Measurements from ENCODE around the gene C10orf90.

Gene C10orf90

GRCh38 chr10:126647116-126647515 is 23.4 kb downstream of the C10orf90 start:
- Histone ChIP-seq H3K36me3 (no peaks in the 10 kb centered on the region), H3K4me2 (no peak overlapping the region), H4K20me1 (no peaks in the 10 kb centered on the region), H3K27me3 (no peaks in the 10 kb centered on the region), H3K27ac (no peak overlapping the region), H3K9ac (no peak overlapping the region), H3K9me3 (replicated peaks in 1 of 11) (no peaks in the 10 kb centered on the region; a peak in 1 of 22 replicates), H3K4me3 (no peak overlapping the region), H3K4me1 (no peaks in the 10 kb centered on the region)
- TF ChIP-seq Cebpa-rat (IDR thresholded peaks at IDR 0.05), result no peak

DNA sequence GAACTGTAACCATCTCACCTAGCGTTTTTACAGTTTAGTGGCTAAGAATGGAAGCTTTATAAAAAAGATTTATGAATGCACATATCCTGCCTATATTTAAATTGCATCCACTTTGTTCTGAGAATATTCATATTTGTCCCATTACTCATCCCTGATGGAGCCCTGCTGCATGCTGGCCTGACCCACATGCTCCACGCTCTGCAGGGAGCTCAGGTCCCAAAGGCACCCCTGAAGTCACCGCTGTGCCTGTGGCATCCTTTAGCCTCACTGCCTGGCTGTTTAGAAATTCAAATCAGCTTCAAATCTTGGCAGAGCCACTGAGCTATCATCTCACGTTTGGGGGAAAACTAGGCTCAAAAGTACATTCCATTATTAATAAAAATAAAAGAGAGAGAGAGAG is 24.4 kb downstream of the C10orf90 start:
- no peaks in the 10 kb centered on the region for H4K20me1 ChIP-seq
- H3K4me2 ChIP-seq, result no peak overlapping the region
- H3K27me3 ChIP-seq, result no peaks in the 10 kb centered on the region
- no peaks in the 10 kb centered on the region for H3K4me1 ChIP-seq
- H3K4me3 ChIP-seq, result no peak overlapping the region
- no peaks in the 10 kb centered on the region for H3K36me3 ChIP-seq
- TF ChIP-seq Cebpa-rat (IDR thresholded peaks at IDR 0.05), result no peak
- H3K9ac ChIP-seq, result no peak overlapping the region
- H3K9me3 ChIP-seq (replicated peaks in 1 of 11), result no peaks in the 10 kb centered on the region; a peak in 1 of 22 replicates
- H3K27ac ChIP-seq, result no peak overlapping the region

GRCh38 chr10:126640401-126640800 is 30.1 kb downstream of the C10orf90 start:
- no peaks in the 10 kb centered on the region; a peak in 1 of 22 replicates for H3K9me3 ChIP-seq (replicated peaks in 1 of 11)
- H3K36me3 ChIP-seq, result no peaks in the 10 kb centered on the region
- no peaks in the 10 kb centered on the region for H4K20me1 ChIP-seq
- H3K27me3 ChIP-seq, result no peaks in the 10 kb centered on the region
- no peak overlapping the region for H3K27ac ChIP-seq
- peaks cover 0 to 8% (median 4%) of the 10 kb centered on the region in 10 experiments; a peak in 6 of 20 replicates for H3K4me1 ChIP-seq
- H3K4me3 ChIP-seq, result no peak overlapping the region
- H3K9ac ChIP-seq, result no peak overlapping the region
- peak in 3 of 11 experiments; percentile 7 to 47 (median 41); a peak in 3 of 22 replicates for TF ChIP-seq Cebpa-rat (IDR thresholded peaks at IDR 0.05)
- peak overlapping the region in 7 of 11 experiments; percentile 2 to 29 (median 23); a peak in 8 of 22 replicates for H3K4me2 ChIP-seq

- Histone ChIP-seq H3K4me3 (no peak overlapping the region), H3K9me3 (replicated peaks in 1 of 11) (no peaks in the 10 kb centered on the region; a peak in 1 of 22 replicates), H3K4me2 (no peak overlapping the region), H3K27me3 (no peaks in the 10 kb centered on the region), H3K36me3 (no peaks in the 10 kb centered on the region), H3K27ac (no peak overlapping the region), H3K9ac (no peak overlapping the region), H3K4me1 (peaks cover 0 to 8% (median 4%) of the 10 kb centered on the region in 10 experiments; a peak in 6 of 20 replicates), H4K20me1 (no peaks in the 10 kb centered on the region)
- no peak for TF ChIP-seq Cebpa-rat (IDR thresholded peaks at IDR 0.05)
Measured at GRCh38 chr10:126639084-126639483, 31.4 kb downstream of the C10orf90 start.

GRCh38 chr10:126638542-126638941 is 32.0 kb downstream of the C10orf90 start:
- Histone ChIP-seq H3K36me3 (no peaks in the 10 kb centered on the region), H3K9me3 (replicated peaks in 1 of 11) (no peaks in the 10 kb centered on the region; a peak in 1 of 22 replicates)
- no peak for TF ChIP-seq Cebpa-rat (IDR thresholded peaks at IDR 0.05)

DNA sequence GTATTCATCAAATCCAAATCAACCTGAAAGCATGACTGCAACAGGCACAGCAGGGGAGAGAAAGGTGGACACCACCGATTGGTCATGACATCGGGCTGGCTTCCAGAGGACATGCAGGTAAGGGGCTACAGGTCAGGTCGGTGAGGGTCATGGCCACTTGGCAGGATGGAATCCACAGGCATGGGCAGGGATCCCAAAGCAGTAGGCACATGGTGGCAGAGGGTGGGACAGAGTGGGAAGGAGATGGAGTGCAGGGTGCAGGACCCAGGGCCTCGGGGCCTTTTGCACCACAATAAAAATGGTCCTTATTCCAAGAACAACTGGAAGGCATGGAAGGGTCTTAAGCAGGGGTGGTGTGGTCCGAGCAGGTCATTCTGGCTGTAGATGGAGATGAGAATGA is 33.0 kb downstream of the C10orf90 start:
- H3K4me2 ChIP-seq, result no peak overlapping the region
- no peak overlapping the region for H3K27ac ChIP-seq
- peaks cover 0 to 8% (median 4%) of the 10 kb centered on the region in 10 experiments; a peak in 6 of 20 replicates for H3K4me1 ChIP-seq
- no peak overlapping the region for H3K9ac ChIP-seq
- no peak for TF ChIP-seq Cebpa-rat (IDR thresholded peaks at IDR 0.05)
- H3K4me3 ChIP-seq, result no peak overlapping the region
- no peaks in the 10 kb centered on the region for H3K9me3 ChIP-seq (replicated peaks in 1 of 11)
- H3K36me3 ChIP-seq, result no peaks in the 10 kb centered on the region
- H3K27me3 ChIP-seq, result no peaks in the 10 kb centered on the region
- no peaks in the 10 kb centered on the region for H4K20me1 ChIP-seq

More at GRCh38 chr10:126638542-126638941, 32.0 kb downstream of the C10orf90 start:
- no peaks in the 10 kb centered on the region for H4K20me1 ChIP-seq
- H3K27me3 ChIP-seq, result no peaks in the 10 kb centered on the region
- no peak overlapping the region for H3K27ac ChIP-seq
- H3K4me2 ChIP-seq, result no peak overlapping the region
- H3K9ac ChIP-seq, result no peak overlapping the region
- H3K4me3 ChIP-seq, result no peak overlapping the region
- peaks cover 0 to 8% (median 4%) of the 10 kb centered on the region in 10 experiments; a peak in 6 of 20 replicates for H3K4me1 ChIP-seq

GRCh38 chr10:126634911-126635310 is 35.6 kb downstream of the C10orf90 start:
- H3K36me3 ChIP-seq, result no peaks in the 10 kb centered on the region
- H3K4me2 ChIP-seq, result no peak overlapping the region
- no peaks in the 10 kb centered on the region for H3K9me3 ChIP-seq (replicated peaks in 1 of 11)
- H4K20me1 ChIP-seq, result no peaks in the 10 kb centered on the region
- H3K27me3 ChIP-seq, result no peaks in the 10 kb centered on the region
- no peak for TF ChIP-seq Cebpa-rat (IDR thresholded peaks at IDR 0.05)
- H3K4me1 ChIP-seq, result peaks cover 0 to 2% (median 0%) of the 10 kb centered on the region in 10 experiments; a peak in 2 of 20 replicates
- H3K27ac ChIP-seq, result no peak overlapping the region
- no peak overlapping the region for H3K4me3 ChIP-seq
- no peak overlapping the region for H3K9ac ChIP-seq

GRCh38 chr10:126634347-126634746 is 36.1 kb downstream of the C10orf90 start:
- Histone ChIP-seq H3K9ac (no peak overlapping the region), H3K27me3 (no peaks in the 10 kb centered on the region), H3K4me3 (no peak overlapping the region), H3K27ac (no peak overlapping the region), H3K9me3 (replicated peaks in 1 of 11) (no peaks in the 10 kb centered on the region), H3K4me1 (no peaks in the 10 kb centered on the region), H4K20me1 (no peaks in the 10 kb centered on the region), H3K36me3 (no peaks in the 10 kb centered on the region), H3K4me2 (no peak overlapping the region)
- no peak for TF ChIP-seq Cebpa-rat (IDR thresholded peaks at IDR 0.05)

GRCh38 chr10:126632705-126633104 is 37.8 kb downstream of the C10orf90 start:
- no peaks in the 10 kb centered on the region for H4K20me1 ChIP-seq
- TF ChIP-seq Cebpa-rat (IDR thresholded peaks at IDR 0.05), result no peak

DNA sequence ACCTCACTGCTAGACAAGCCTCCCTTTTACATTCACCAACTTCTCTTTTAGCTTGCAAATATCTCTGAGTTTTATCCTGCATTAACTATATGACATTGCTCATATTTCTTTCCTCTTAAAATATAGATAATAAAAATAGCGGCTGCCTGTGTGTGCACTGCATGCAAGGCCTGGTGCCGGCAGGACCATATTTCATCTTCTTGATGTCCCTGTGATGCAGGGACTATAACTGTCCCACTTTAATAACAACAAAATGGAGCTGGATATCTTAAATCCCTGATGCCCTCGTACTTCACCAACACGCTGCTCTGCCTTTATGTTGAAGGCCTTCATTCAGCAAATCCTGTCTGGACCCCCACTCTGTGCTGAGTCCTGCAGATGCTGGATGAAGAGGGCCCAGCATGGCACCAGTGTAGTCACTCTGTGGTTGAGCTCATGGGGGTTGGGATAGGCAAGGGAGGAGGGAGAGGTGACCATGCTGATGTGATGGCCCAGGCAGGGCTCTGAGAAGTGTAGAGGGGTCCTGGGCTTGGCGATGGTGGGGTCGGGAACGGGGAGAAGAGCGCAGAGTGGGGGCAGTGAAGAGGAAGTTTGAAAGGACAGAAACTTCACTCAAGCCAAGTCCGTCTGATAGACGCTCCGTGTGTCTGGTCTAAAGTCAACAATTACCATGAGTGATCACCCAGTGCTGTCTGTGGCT is 40.4 kb downstream of the C10orf90 start:
- TF ChIP-seq Cebpa-rat (IDR thresholded peaks at IDR 0.05), result no peak
- Histone ChIP-seq H3K9ac (no peak overlapping the region), H3K9me3 (replicated peaks in 1 of 11) (no peaks in the 10 kb centered on the region), H3K4me2 (no peak overlapping the region), H3K4me1 (no peaks in the 10 kb centered on the region), H3K4me3 (no peak overlapping the region), H3K36me3 (no peaks in the 10 kb centered on the region), H3K27me3 (no peaks in the 10 kb centered on the region), H3K27ac (no peak overlapping the region), H4K20me1 (no peaks in the 10 kb centered on the region)

More at GRCh38 chr10:126632705-126633104, 37.8 kb downstream of the C10orf90 start:
- H3K4me2 ChIP-seq, result no peak overlapping the region
- H3K27ac ChIP-seq, result no peak overlapping the region
- H3K4me3 ChIP-seq, result no peak overlapping the region
- H3K9me3 ChIP-seq (replicated peaks in 1 of 11), result no peaks in the 10 kb centered on the region
- H3K36me3 ChIP-seq, result no peaks in the 10 kb centered on the region
- H3K27me3 ChIP-seq, result no peaks in the 10 kb centered on the region
- H3K9ac ChIP-seq, result no peak overlapping the region
- no peaks in the 10 kb centered on the region for H3K4me1 ChIP-seq
